ENCODE measurements around the gene TAGAP.

TAGAP gene

GRCh38 chr6:159063549-159063948 is 18.8 kb upstream of the TAGAP start:
- TF ChIP-seq GATA3 (IDR thresholded peaks at IDR 0.05; ENCODE audit: low read depth, low read length) = no peak
- TF ChIP-seq GATA2 (IDR thresholded peaks at IDR 0.05; ENCODE audit: low read depth, low read length) = no peak

- TF ChIP-seq GATA3 (IDR thresholded peaks at IDR 0.05; ENCODE audit: low read depth, low read length) (no peak), GATA2 (IDR thresholded peaks at IDR 0.05; ENCODE audit: low read depth, low read length) (no peak)
Observed at GRCh38 chr6:159062976-159063375, 18.2 kb upstream of the TAGAP start.

GRCh38 chr6:159062564-159062945 is 17.8 kb upstream of the TAGAP start:
- TF ChIP-seq GATA3 (IDR thresholded peaks at IDR 0.05; ENCODE audit: low read depth, low read length) (no peak), GATA2 (IDR thresholded peaks at IDR 0.05; ENCODE audit: low read depth, low read length) (no peak)

- TF ChIP-seq GATA2 (IDR thresholded peaks at IDR 0.05; ENCODE audit: low read depth, low read length) (no peak), GATA3 (IDR thresholded peaks at IDR 0.05; ENCODE audit: low read depth, low read length) (no peak)
Observed at GRCh38 chr6:159061805-159062563, 17.2 kb upstream of the TAGAP start.

GRCh38 chr6:159061146-159061545 is 16.4 kb upstream of the TAGAP start:
- TF ChIP-seq GATA2 (IDR thresholded peaks at IDR 0.05; ENCODE audit: low read depth, low read length) (no peak), GATA3 (IDR thresholded peaks at IDR 0.05; ENCODE audit: low read depth, low read length) (no peak)

- no peak for TF ChIP-seq GATA2 (IDR thresholded peaks at IDR 0.05; ENCODE audit: low read depth, low read length)
- no peak for TF ChIP-seq GATA3 (IDR thresholded peaks at IDR 0.05; ENCODE audit: low read depth, low read length)
Observed at GRCh38 chr6:159059885-159060506, 15.2 kb upstream of the TAGAP start.

GRCh38 chr6:159059141-159059540 is 14.3 kb upstream of the TAGAP start:
- TF ChIP-seq GATA2 (IDR thresholded peaks at IDR 0.05; ENCODE audit: low read depth, low read length) = no peak
- no peak for TF ChIP-seq GATA3 (IDR thresholded peaks at IDR 0.05; ENCODE audit: low read depth, low read length)

- no peak for TF ChIP-seq GATA3 (IDR thresholded peaks at IDR 0.05; ENCODE audit: low read depth, low read length)
- TF ChIP-seq GATA2 (IDR thresholded peaks at IDR 0.05; ENCODE audit: low read depth, low read length) = no peak
Observed at GRCh38 chr6:159056899-159057298, 12.1 kb upstream of the TAGAP start.

- TF ChIP-seq GATA3 (IDR thresholded peaks at IDR 0.05; ENCODE audit: low read depth, low read length) (no peak), GATA2 (IDR thresholded peaks at IDR 0.05; ENCODE audit: low read depth, low read length) (no peak)
Observed at GRCh38 chr6:159056432-159056831, 11.6 kb upstream of the TAGAP start.

- no peak for TF ChIP-seq GATA3 (IDR thresholded peaks at IDR 0.05; ENCODE audit: low read depth, low read length)
Observed at GRCh38 chr6:159056003-159056402, 11.2 kb upstream of the TAGAP start.

GRCh38 chr6:159053781-159054398 is 9.1 kb upstream of the TAGAP start:
- TF ChIP-seq GATA2 (IDR thresholded peaks at IDR 0.05; ENCODE audit: low read depth, low read length) (no peak), GATA3 (IDR thresholded peaks at IDR 0.05; ENCODE audit: low read depth, low read length) (no peak)

GRCh38 chr6:159052720-159053119 is 7.9 kb upstream of the TAGAP start:
- no peak for TF ChIP-seq GATA3 (IDR thresholded peaks at IDR 0.05; ENCODE audit: low read depth, low read length)
- TF ChIP-seq GATA2 (IDR thresholded peaks at IDR 0.05; ENCODE audit: low read depth, low read length) = no peak

- TF ChIP-seq GATA3 (IDR thresholded peaks at IDR 0.05; ENCODE audit: low read depth, low read length) = no peak
- TF ChIP-seq GATA2 (IDR thresholded peaks at IDR 0.05; ENCODE audit: low read depth, low read length) = no peak
Observed at GRCh38 chr6:159047891-159048685, 3.3 kb upstream of the TAGAP start.

- TF ChIP-seq GATA2 (IDR thresholded peaks at IDR 0.05; ENCODE audit: low read depth, low read length) (no peak), GATA3 (IDR thresholded peaks at IDR 0.05; ENCODE audit: low read depth, low read length) (no peak)
Observed at GRCh38 chr6:159045801-159046200, 1.0 kb upstream of the TAGAP start.

Measured in SH-SY5Y (cell line).